Osteoblast (primary cell): ENCODE data around the gene DNAJC16. TPM values are rescaled to one million over a fixed set of nuclear protein-coding genes. Genes with fewer than 3 reads are reported as not detected.
A peak's percentile ranks its signal among the peaks of the same experiment; 100 is the strongest.
"Not testable (repeated sequence)": the region's sequence is repeated elsewhere in the genome, so short reads cannot be mapped to it uniquely, and the experiment has no call there.

Experiments used
- DNase-seq: peaks from one replicate; pipeline ENCODE4 v3.0.0; 2011; ENCODE audit warnings: low spot score, mixed read lengths; ENCODE audit not compliant: insufficient read length; ENCODE audit errors: missing footprints
- H2AFZ ChIP-seq: 2 replicates; pipeline ENCODE4 v1.6.0; 2011; ENCODE audit warnings: mild to moderate bottlenecking, low read length
- H3K27ac ChIP-seq: 2 replicates; pipeline ENCODE4 v1.5.1; 2011; ENCODE audit warnings: mild to moderate bottlenecking, low read depth, low read length, moderate library complexity
- H3K27me3 ChIP-seq: 2 replicates; pipeline ENCODE4 v1.6.0; 2012; ENCODE audit warnings: mild to moderate bottlenecking, control low read depth, inconsistent platforms, low read length, moderate library complexity; ENCODE audit not compliant: insufficient read depth
- H3K36me3 ChIP-seq: 2 replicates; pipeline ENCODE4 v1.5.1; 2011; ENCODE audit warnings: mild to moderate bottlenecking, low read length, control low read depth, moderate library complexity; ENCODE audit not compliant: insufficient read depth
- H3K4me1 ChIP-seq: 2 replicates; pipeline ENCODE4 v1.5.1; 2011; ENCODE audit warnings: mild to moderate bottlenecking, low read length, control low read depth, moderate library complexity; ENCODE audit not compliant: insufficient read depth
- H3K4me2 ChIP-seq: 2 replicates; pipeline ENCODE4 v1.6.0; 2011; ENCODE audit warnings: mild to moderate bottlenecking, low read length; ENCODE audit not compliant: insufficient read depth
- H3K4me3 ChIP-seq: fragments of 200-600 bp; sonication (generic); 3 replicates; pipeline ENCODE4 v1.5.1; 2012; ENCODE audit warnings: mild to moderate bottlenecking, low read length, inconsistent platforms; ENCODE audit not compliant: insufficient read depth
- H3K79me2 ChIP-seq: 2 replicates; pipeline ENCODE4 v1.6.0; 2012; ENCODE audit warnings: mild to moderate bottlenecking, low read length, control low read depth, inconsistent platforms; ENCODE audit not compliant: insufficient read depth
- H3K9me3 ChIP-seq: 2 replicates; pipeline ENCODE4 v1.5.1; 2011; ENCODE audit warnings: low read depth, low read length, control low read depth
- H4K20me1 ChIP-seq: 2 replicates; pipeline ENCODE4 v1.6.0; 2012; ENCODE audit warnings: mild to moderate bottlenecking, low read length, control low read depth; ENCODE audit not compliant: insufficient read depth
- CTCF ChIP-seq: IDR thresholded peaks from 2 replicates; pipeline ENCODE4 v1.5.1; 2011; ENCODE audit warnings: mild to moderate bottlenecking, low read depth, low read length, moderate library complexity; ENCODE audit errors: extremely low read depth
- total RNA-seq: library from RNA; depleted of rRNA; stranded (reverse); fragments of >200 nt; gene quantifications from 2 replicates; pipeline ENCODE4 v1.2.3, GENCODE V29; 2012

DNAJC16 gene
- total RNA-seq, 1 donor = 19.2 TPM

- Histone ChIP-seq H3K4me1 (no peaks in the 10 kb centered on the region), H3K79me2 (no peaks in the 10 kb centered on the region), H2AFZ (no peak overlapping the region), H3K4me3 (no peak overlapping the region), H3K9me3 (no peaks in the 10 kb centered on the region), H4K20me1 (no peaks in the 10 kb centered on the region), H3K27me3 (peaks cover 10% of the 10 kb centered on the region), H3K27ac (no peak overlapping the region), H3K4me2 (no peak overlapping the region), H3K36me3 (no peaks in the 10 kb centered on the region)
- no peak for DNase-seq
- TF ChIP-seq CTCF = no peak
Measured at GRCh38 chr1:15595809-15596617, 69.4 kb downstream of the DNAJC16 start.

GRCh38 chr1:15598436-15598835 lies 71.8 kb downstream of the DNAJC16 start:
- H3K27ac ChIP-seq = no peak overlapping the region
- H3K4me2 ChIP-seq = no peak overlapping the region
- H3K4me1 ChIP-seq = peaks cover 7% of the 10 kb centered on the region
- H3K79me2 ChIP-seq = peaks cover 2% of the 10 kb centered on the region
- H2AFZ ChIP-seq = no peak overlapping the region
- no peaks in the 10 kb centered on the region for H3K9me3 ChIP-seq
- H4K20me1 ChIP-seq = no peaks in the 10 kb centered on the region
- H3K27me3 ChIP-seq = peaks cover 10% of the 10 kb centered on the region
- no peaks in the 10 kb centered on the region for H3K36me3 ChIP-seq
- DNase-seq = no peak
- no peak overlapping the region for H3K4me3 ChIP-seq
- no peak for TF ChIP-seq CTCF

- peaks cover 11% of the 10 kb centered on the region for H3K4me1 ChIP-seq
- DNase-seq = peak; percentile 100
- peak overlapping the region; percentile 86 for H3K4me2 ChIP-seq
- H3K27ac ChIP-seq = peak overlapping the region; percentile 78
- peaks cover 2% of the 10 kb centered on the region for H3K79me2 ChIP-seq
- TF ChIP-seq CTCF = no peak
- no peaks in the 10 kb centered on the region for H3K36me3 ChIP-seq
- peak overlapping the region; percentile 72 for H2AFZ ChIP-seq
- H4K20me1 ChIP-seq = no peaks in the 10 kb centered on the region
- H3K9me3 ChIP-seq = no peaks in the 10 kb centered on the region
- H3K4me3 ChIP-seq = peak overlapping the region; percentile 85
- no peaks in the 10 kb centered on the region for H3K27me3 ChIP-seq
Measured at GRCh38 chr1:15603050-15603965, 76.7 kb downstream of the DNAJC16 start.

GRCh38 chr1:15603966-15604282 lies 77.3 kb downstream of the DNAJC16 start:
- not testable (repeated sequence) for H3K27me3 ChIP-seq, H3K79me2 ChIP-seq, DNase-seq, H3K36me3 ChIP-seq, H3K9me3 ChIP-seq, H4K20me1 ChIP-seq, H3K27ac ChIP-seq
- H3K4me1 ChIP-seq = peaks cover 11% of the 10 kb centered on the region
- H2AFZ ChIP-seq = peak overlapping the region; percentile 72
- H3K4me2 ChIP-seq = peak overlapping the region; percentile 86
- H3K4me3 ChIP-seq = peak overlapping the region; percentile 85

- not testable (repeated sequence) for H3K27ac ChIP-seq, H3K79me2 ChIP-seq, H3K4me3 ChIP-seq, H3K9me3 ChIP-seq, H2AFZ ChIP-seq, H4K20me1 ChIP-seq, DNase-seq, H3K36me3 ChIP-seq, H3K27me3 ChIP-seq
- Histone ChIP-seq H3K4me2 (peak overlapping the region; percentile 86), H3K4me1 (peaks cover 11% of the 10 kb centered on the region)
Measured at GRCh38 chr1:15604400-15604799, 77.8 kb downstream of the DNAJC16 start.
